HG03571 (cell line): ENCODE data around the gene STXBP3.

Experiments
- ATAC-seq: cut with Tn5 transposase; IDR thresholded peaks from one replicate; pipeline ENCODE4 v1.9.1; 2021; ENCODE audit not compliant: unreplicated experiment

STXBP3 gene

DNA sequence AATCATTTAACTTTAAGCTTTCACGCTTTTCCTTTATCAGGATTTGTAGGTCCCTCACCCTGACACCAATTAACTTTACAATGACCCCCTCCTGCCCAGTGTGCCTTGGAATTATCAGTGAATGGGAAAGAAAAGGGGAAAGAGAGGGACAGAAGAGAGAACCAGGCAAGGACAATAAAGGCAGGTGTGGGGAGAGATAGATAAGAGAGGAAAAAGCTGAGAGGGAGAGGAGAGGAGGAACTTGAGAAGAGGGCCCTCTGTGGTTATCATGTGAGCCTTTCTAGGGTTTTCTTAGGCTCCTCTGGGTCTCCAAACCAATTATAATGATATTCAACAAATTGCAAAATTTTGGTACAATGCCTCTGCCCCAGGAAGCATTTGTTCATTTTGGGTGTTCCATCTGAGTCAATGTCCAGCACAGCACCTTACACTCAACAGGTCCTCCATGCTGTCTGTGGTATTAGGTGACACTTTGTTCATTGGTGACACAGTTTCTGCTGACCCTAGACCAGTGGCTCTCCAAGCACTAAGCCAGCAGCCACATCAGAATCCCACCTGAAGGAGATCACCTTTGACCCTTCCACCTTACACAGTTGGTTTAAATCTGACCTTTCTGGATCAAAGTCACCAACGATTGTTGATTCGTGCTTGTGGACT lies 96.2 kb downstream of the STXBP3 start:
- no peak for ATAC-seq

DNA sequence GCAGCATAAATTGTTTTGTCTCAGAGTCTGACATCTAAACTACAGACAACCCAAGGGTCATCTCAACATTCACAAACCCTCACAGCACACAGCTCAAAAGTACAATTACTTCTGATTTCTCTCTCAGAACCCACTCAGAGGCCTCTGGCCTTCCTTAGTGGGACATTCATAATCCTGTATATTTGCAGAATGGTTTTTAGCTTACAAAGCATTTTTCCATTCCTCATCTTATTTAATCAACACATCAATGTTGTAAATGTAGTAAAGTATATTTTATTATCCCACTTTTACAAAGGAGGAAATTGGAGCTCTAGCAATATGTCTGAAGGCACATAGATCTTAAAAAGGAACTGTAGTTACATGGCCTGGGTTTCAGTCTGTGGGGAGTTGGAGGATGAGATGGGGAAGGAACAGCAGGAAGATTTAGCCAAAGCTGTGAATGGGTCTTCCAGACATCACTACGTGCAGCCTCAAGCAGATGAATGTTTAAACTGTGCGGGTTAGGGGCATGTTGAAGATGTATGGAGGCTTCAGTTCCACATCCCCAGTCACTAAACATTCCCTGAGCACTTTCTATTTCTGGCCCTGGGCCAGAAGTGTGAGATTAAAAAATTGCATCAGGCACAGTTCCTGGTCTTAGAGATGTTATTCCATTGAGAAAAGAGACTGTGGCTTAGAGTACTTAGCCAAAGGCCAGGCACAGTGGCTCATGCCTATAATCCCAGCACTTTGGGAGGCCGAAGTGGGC lies 97.1 kb downstream of the STXBP3 start:
- ATAC-seq = no peak

DNA sequence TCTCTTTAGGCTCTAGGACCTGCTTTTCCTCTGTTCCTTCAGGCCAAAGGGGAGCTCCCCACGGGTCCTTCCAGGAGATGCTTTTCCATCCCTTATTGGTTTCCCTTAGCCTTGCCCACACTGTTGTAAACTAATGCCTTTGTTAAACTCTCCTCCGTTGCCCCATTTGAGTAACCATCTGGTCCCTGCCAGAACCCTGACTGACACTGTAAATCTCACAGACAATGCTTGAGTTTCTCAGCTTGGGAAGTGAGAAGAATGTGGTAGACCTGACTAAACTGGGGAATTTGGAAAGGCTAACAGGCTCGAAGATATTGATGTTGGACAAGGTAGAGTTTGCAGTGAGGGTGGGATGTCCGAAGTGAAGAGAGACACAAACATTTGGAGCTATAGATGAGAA lies 99.0 kb downstream of the STXBP3 start:
- no peak for ATAC-seq

DNA sequence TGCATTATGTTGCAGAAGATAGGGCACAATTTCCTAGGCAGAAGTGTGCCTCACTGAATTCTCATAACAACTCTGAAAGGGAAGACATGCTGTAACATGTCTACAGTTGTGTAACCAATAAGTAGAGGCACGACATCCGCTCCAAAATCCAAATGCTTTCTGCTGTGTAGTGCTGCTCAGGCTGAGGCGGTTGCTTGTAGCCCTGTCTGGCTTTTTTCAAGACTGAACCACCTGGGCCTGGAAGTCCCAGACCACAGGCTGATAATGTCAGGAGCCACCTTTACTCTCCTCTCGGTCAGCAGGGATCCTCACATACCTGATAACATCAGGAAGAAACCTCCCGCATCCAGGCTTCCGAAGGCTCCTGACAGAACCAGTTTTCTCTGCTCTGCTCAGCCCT lies 99.5 kb downstream of the STXBP3 start:
- ATAC-seq = no peak

DNA sequence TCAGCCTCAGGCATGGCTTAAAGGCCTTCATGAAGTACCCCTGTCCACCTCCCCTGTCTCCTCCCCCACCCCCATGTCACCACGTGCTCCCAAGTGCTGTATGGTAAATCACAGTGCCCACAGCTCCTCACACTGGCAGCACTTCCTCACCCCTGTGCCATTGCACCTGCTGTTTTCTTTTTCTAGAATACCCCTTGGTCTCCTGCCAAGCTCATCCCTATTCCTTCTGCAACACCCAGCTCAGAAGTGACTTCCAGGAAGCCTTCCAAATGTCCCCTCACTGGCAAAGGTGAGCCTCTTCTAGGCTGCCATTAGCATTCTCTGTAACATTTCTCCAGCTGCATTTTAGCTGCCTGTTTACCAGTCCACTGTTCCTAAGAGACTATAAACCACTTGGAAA lies 101.0 kb downstream of the STXBP3 start:
- no peak for ATAC-seq

DNA sequence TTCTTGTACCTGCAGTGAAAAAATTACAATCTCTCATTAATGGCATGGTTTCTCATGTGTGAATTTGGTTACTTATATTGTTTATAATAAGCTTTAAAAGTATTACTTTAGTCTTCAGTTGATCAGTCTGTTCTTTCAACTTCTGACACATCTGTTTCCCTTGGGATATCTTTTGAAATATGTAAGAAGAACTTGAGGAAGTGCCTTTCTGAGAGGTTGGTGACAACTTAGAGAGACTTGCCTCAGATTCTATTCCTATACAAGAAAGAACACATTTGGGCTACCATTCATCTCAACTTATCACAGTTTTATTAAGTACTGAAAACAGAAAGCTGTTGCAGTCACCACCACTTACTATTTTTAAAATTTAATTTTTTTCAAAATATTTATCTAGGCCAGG lies 102.3 kb downstream of the STXBP3 start:
- no peak for ATAC-seq

DNA sequence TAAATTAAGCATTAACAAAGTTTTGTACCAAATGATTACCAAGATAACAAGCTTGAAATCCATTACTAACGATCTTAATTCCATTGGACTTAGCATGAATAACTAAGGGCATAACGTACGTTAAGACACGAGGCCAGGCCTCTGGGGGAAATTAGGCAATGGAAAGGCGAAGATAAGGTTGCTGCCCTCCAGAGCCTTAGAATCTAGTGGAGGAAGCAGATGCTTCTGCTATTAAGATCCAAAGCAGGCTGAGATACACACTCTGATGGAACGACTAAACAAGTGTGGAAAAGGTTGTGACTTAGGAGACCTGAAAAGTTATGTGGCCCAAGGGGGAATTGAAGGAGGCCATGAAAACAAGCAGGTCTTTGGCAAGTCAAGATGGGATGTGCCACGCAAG lies 104.5 kb downstream of the STXBP3 start:
- ATAC-seq = no peak

DNA sequence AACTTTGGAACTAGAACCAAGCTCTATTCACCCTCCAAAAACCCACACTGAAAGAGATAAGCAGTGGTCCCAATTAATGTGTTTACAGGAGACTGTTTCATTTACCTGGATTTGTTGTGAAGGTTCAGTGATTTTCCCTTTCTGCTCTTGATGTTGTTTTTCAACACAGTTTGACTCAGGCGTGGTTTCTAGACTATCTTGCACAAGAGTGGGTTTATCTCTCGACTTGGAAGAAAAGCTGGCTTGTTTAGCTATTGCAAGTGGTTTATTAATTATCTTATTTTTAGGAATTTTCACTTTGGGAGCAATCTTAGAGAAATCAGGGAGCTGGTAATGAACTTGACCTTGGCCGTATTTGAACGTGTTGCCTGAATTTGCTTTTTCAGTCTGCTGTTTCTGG lies 105.1 kb downstream of the STXBP3 start:
- no peak for ATAC-seq

DNA sequence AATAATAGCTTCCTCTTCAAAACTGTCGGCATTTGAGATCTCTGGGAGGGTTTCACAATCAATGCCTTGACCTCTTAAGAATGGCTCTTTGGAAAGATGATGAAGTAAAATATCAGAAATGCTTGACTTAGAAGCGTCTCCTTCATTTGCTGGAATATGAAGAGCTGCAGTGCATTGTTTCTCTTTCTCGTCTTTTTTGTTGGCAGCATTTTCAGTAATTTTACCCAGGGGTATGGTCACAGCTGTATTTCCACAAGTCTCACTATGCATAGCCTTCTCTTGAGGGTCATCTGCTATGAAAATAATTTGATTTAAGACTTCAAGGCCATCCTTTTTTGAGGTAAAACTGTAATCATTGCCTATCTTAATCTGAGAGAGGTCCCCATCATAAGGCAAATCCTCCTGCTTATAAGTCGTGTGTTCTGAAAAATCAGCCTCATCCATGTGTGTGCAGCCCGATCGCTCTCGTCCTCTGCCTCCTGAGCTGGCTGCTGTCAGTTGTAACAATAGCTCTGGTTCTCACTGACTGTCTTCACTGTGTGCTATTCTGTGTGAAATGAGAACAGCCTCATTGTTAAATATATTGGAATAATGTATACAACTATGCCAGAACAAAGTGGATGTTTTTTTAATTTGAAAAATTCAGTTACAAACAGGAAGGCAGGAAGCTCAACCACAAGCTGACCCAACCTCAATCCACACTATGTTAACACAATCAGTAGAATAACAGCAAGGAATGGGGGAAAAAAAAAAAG lies 105.9 kb downstream of the STXBP3 start:
- ATAC-seq = no peak

DNA sequence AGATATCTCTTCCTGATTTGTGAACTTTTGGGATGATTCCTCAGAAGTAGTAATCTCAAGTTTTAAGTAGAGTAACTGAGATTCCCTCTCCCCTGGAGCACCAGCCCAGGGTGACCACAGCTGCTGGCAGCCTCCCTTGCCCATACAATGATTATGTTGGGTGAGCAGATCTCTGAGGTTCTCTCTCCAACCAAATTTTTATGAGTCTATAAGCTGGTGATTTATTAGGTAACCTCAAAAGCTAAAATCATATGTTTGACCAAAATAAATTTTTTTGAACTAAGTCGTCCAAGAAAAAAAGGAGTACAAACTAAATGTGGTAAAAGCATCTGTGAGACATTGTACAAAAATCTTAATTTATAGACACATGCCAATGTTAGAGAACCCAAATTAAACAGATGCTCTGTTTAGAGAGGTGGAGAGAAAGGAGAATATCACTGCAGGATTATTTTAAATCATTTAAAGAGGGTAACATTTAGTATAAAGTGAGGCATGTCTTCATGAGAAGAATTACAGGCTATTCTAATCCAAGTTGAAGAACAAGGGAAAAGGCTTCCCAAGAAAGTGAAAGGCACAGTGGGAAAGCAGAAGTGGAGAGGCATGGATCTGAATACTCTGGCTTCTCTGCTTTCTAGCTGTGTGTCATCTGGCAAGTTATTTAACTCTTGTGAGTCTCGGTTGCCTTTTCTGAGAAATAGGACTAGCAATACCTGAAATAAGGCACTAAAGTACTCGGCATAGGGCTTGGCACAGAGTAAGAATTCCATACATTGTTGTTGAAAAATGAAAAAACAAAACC lies 107.9 kb downstream of the STXBP3 start:
- ATAC-seq = no peak

DNA sequence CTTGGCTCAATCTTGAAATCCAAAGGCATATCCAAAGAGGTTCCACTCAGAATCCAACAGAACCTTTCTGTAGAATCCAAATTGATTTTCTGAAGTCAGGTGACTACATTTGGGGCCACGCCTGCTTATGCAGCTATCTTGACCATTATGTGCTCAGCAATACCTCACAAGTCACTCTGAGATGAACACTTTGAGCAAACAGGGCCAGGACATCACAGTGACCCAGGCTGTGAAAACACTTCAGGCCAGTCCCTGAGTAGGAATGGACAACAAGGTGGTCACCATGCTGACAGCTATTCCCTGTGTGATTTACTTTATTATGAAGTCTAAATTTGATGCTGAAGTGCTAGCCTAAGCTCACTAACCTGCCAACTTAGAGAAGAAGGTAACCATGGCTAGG lies 110.5 kb downstream of the STXBP3 start, which contains the start of gene AKNAD1:
AKNAD1 (minus strand) TSS at position 101 of the 400 bp plus-strand sequence. CDS start 4,430 bp downstream, outside the sequence.
- no peak for ATAC-seq

DNA sequence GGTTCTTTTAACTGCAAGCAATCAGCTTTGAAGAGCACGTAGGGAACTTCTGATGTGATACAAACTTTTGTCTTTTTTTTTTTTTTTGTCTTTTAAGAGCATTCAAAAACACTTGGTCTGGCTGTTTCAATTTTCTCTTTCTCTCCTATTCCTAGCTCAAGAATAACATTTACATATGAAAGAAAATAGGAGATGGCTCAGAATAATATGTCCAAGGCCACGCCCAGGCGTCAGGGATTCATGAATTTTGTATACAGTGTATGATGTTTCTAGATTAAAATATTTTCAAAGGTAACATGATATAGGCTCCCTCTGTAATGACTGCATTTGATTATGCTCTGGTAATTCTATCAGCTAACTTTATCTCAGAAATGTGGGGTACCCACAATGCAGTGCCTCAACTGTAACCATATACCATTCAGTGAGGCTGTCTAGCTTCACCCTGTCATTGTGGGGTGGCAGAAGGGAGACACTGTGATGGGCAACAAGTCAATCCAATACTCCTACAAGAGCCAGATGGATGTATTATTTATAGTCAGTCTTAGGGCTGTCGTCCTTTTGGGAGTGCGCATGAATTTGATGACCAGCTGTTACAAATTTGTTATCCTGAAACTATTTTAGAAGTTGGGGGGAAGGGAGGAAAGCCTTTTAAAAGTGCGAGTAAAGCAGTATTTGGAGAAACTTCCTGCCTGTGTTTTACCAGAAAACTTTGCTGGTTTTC lies 111.9 kb downstream of the STXBP3 start:
- ATAC-seq = no peak
